Glomerular endothelial cell (primary cell): Measurements from ENCODE around the gene GUCY1A1. TPM values are rescaled to one million over a fixed set of nuclear protein-coding genes. Genes with fewer than 3 reads are reported as not detected.

ENCODE experiments used
- DNase-seq: peaks from one replicate; pipeline ENCODE4 v3.0.0-alpha.2; 2011; ENCODE audit warnings: low read depth, low spot score; ENCODE audit errors: extremely low read depth
- total RNA-seq: library from RNA; depleted of rRNA; stranded (reverse); fragments of >200 nt; gene quantifications from 2 replicates; pipeline ENCODE4 v1.2.3, GENCODE V29; 2015

GUCY1A1 gene
- total RNA-seq, 1 donor from 2014 or later = 0.70 TPM

DNA sequence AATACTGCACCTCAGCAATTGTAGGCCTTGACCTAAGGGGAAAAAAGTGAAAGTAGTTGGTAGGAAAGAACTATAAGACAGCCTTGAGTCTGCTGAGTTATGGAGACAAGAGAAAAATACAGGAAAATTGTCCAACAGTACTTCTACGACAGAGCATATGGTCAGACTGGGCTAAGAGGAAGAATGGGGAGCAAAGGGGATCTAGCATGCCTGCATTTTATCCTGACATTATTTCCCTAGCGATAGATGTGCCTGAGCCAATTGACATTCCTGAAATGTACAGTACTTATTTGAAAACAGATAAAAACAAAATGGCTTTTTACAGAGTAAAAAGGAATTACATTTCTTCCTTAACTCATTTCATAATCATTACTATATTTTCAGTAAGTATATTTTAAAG, 22.2 kb downstream of the GUCY1A1 start:
- DNase-seq = no peak

DNA sequence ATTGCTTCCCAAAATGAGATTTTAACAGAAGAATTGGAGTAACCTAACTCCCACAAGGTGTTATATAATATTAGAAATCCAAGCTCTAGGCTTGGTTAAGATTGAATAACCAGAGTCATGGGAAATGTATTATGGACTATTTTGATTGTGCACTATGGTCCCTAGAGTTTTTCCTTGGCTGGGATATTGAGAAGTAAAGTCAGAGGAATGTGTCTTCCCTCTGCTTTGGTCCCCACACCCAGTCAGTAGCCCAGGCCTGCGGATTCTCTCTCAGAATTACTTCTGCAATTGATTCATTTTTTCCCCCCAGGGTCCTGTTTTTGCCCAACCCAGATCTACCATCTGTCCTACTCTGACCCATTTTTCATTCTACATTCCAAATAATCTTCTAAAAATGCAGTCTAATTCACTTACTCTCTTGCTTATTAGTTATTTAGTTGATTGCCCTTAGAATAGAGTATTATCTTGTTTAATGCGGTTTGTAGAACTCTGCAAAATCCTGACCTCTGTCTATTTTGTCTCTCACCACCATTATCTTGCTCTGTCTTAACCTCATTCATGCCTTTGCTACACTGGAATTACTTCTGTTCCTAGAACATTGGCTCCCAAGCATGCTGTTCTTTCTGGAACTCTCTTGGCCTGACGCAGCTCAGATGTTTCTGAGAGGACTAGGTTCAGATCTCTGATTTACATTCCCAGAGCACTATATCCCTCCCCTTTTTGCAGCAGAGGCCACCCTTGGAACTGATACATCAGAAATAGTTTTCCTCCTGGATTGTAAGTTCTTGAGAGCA, 23.6 kb downstream of the GUCY1A1 start:
- DNase-seq = no peak

- DNase-seq = no peak
Observed at GRCh38 chr4:155692361-155692760, 25.7 kb downstream of the GUCY1A1 start.

DNA sequence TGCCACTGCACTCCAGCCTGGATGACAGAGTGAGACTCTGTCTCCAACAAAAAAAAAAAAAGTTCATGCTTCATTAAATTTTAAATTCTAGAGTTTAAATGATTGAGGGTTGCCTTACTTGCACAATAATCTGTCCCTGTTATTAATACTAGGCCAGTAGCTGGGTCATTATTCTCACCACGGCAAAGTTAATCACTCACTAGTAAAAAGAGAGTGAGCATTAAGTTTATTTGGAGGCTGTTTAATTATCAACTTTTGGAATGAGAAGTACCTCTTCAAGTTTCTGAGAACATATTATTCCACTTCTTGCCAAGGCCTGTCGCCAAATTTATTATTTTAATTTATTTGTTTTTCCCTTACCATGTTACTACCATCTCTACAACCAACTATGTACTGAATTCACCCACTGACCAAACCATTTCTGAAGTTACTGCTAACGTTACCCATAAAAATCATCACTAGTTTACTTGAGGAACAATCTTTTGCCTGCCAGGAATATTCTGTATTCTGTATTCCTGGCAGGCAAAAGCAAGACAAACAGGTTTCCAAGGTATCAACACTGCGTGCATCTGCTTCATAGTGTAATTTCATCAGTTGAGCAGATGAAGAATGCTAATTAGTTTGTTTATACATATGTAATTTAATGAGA, 26.5 kb downstream of the GUCY1A1 start:
- no peak for DNase-seq

- no peak for DNase-seq
Observed at GRCh38 chr4:155694100-155694785, 27.6 kb downstream of the GUCY1A1 start.

GRCh38 chr4:155696226-155696625, 29.6 kb downstream of the GUCY1A1 start:
- DNase-seq = no peak

- no peak for DNase-seq
Observed at GRCh38 chr4:155696726-155697125, 30.1 kb downstream of the GUCY1A1 start.

DNA sequence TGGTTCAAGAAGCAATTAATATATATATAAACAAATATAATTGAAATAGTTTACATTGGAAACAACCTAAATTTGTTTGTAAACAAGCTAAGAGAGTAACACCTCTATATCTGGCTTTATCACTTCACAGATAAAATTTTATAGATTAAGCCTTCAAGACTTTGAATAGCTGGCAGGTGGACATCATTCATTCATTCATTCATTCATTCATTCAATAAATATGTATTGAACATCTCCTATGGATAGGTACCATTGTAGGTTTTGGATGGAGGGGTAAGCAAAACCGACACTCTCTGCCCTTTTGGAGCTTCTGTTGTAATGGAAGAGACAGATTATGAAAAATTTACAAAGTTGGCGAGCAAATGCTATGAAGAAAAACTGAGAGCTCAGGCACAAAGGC, 35.2 kb downstream of the GUCY1A1 start:
- no peak for DNase-seq

DNA sequence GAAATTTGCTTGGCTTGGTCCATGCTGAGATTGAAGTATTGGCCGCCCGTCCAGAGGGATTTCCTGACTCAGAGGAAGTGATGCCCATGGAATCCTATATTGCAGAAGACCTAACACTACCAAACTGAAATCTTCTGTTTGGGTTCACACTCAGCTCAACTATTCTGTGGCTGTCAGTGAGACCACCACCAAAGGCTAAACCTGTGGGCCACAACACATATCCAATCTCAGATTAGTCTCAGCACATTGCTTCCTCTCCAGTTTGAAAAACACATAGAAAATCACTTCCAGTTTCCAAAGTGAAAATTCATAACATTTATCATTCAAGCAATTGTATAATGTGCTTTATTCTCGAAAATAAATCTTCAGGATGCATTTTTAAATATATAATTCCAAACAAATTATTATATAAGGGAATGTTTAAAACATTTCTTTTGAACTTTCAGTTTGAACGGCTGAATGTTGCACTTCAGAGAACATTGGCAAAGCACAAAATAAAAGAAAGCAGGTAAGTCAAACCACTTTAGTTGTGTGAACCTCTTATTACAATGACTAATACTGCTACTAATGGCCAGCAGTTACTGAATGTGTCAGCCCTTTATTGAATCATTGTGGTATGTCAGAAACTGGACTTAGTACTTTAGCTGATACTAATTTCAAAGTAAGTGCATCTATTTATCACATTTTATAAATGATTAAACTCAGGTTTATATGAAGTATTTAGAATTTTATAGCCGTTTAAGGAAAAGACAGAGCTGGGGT, 37.0 kb downstream of the GUCY1A1 start:
- no peak for DNase-seq

- no peak for DNase-seq
Observed at GRCh38 chr4:155704841-155705404, 38.3 kb downstream of the GUCY1A1 start.

DNA sequence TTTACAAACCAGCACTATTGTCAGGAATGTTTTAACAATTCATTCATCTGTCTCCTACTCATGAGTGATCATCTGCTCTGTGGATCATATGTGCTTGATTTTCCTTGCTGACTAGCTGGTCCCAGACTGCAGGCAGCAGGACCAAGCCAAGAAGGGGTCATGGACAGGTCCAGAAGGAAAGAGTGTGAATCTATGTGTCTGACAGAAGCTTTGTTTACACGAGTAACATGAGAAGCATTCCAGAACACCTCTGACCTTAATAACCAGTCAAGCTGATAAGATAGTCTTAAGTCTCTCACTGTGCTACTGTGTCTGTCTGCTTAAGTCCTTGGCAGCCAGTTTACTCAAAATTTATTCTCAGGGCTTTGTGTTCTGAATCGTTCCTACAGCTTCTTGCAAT, 39.0 kb downstream of the GUCY1A1 start:
- DNase-seq = no peak

DNA sequence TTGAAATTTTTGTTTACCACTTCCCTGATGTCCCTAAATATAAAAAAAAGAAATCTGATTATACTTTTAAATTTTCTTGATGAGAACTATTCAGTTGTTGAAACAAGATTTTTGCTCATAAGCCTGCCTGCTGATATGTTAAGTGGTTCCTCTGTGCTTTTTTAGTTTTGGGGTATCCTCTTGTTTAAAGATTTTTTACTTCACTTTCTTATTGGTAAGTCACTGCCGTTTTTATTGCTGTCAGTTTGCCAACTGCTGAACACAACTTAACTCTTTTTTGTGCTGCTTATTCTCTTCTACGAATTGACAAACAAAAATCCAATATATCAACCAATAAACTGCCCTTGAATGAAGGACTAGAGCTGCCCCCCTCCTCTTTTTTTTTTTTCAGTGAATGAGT, 39.5 kb downstream of the GUCY1A1 start:
- DNase-seq = no peak

DNA sequence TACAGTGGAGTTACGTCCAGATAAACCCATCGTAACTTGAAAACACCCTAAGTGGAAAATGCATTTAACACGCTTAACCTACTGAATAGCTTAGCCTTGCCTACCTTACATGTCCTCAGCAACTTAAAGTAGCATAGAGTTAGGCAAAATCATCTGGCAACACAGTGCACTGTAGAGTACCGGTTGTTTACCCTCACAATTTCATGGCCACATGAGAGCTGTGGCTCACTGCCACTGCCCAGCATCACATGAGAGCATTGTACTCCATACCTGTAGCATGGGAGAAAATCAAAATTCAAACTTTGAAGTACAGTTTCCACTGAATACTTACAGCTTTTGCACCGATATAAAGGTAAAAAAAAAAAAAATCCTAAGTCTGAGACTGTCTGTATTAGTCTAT, 40.6 kb downstream of the GUCY1A1 start:
- no peak for DNase-seq

GRCh38 chr4:155708782-155709181, 42.1 kb downstream of the GUCY1A1 start:
- DNase-seq = no peak

DNA sequence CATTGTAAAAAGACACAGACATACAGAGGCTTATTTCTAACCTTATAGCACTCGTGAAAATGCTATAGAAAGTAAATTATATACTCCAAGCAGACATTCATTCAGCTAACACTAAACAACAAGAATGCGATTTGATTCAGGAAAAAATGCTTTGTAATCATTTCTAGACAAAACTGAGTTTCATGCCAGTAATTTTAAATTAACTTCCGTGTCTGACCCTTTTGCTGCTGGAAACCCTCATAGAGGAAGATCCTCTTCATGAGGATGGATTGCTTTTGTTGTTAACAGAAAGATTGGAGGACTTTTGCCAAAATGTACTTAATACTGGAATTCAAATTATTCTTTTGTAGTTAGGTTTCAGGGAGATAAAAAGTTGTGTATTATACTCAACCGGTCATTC, 43.3 kb downstream of the GUCY1A1 start:
- DNase-seq = no peak

DNA sequence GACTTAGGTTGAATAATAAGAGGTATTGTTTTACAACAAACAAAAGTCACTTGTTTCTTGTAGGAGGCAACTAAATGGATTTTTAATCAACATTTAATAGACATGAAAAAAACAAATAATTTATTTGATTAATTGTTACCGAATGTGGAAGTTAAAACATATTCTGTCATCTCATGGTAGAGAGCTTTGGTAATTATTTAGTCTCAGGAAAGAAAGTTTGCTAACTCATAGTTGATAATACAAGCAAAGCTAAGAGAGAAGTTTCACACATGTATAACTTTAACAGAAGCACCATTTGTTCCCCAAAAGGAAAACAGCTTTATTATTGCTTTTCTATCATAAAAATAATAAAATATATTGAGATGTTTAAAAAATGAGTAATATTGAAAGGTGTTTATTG, 44.9 kb downstream of the GUCY1A1 start:
- no peak for DNase-seq

DNA sequence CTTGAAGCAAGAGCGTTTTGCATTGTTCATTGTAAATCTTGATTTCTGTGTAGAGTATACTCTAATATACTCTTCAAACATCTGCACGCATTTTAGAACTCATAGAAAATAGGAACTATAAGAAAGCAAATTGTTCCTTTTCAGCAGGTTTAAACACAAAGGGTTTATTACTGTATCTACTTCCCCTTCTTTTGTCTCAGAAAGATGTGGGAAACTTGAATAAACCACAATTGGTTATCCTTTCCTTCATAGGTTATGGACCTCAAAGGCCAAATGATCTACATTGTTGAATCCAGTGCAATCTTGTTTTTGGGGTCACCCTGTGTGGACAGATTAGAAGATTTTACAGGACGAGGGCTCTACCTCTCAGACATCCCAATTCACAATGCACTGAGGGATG, 46.2 kb downstream of the GUCY1A1 start:
- DNase-seq = no peak

GRCh38 chr4:155713911-155714310, 47.3 kb downstream of the GUCY1A1 start:
- no peak for DNase-seq

- DNase-seq = no peak
Observed at GRCh38 chr4:155722336-155722735, 55.7 kb downstream of the GUCY1A1 start.

GRCh38 chr4:155722816-155723499, 56.3 kb downstream of the GUCY1A1 start:
- no peak for DNase-seq
